Activated CD4-positive, alpha-beta T cell treated with anti-CD3 and anti-CD28 coated beads for 24 hours (primary cell): Measurements from ENCODE around the gene ASTN2.
"Not testable (repeated sequence)": the region's sequence is repeated elsewhere in the genome, so short reads cannot be mapped to it uniquely, and the experiment has no call there.

Source experiments
- DNase-seq, 2 donors: peaks; one replicate each; pipeline ENCODE4 v3.0.0-alpha.2; 2020; ENCODE audit warnings: low read depth in 2 of 2

The ASTN2 gene

GRCh38 chr9:117074784-117075520 is 339.9 kb downstream of the ASTN2 start:
- no peak for DNase-seq

- DNase-seq: no peak
Measured at GRCh38 chr9:117074342-117074662, 340.6 kb downstream of the ASTN2 start.

GRCh38 chr9:117073539-117074341 is 341.1 kb downstream of the ASTN2 start:
- no peak for DNase-seq

GRCh38 chr9:117073071-117073470 is 341.8 kb downstream of the ASTN2 start:
- DNase-seq: no peak

- no peak for DNase-seq
Measured at GRCh38 chr9:117072216-117072615, 342.6 kb downstream of the ASTN2 start.

- not testable (repeated sequence) for DNase-seq
Measured at GRCh38 chr9:117071673-117072207, 343.1 kb downstream of the ASTN2 start.

GRCh38 chr9:117063721-117064471 is 351.0 kb downstream of the ASTN2 start:
- no peak for DNase-seq

GRCh38 chr9:117060963-117061362 is 353.9 kb downstream of the ASTN2 start:
- no peak for DNase-seq

GRCh38 chr9:117050007-117050406 is 364.9 kb downstream of the ASTN2 start:
- no peak for DNase-seq

GRCh38 chr9:117046666-117047327 is 368.1 kb downstream of the ASTN2 start:
- DNase-seq: no peak

GRCh38 chr9:117044241-117044640 is 370.6 kb downstream of the ASTN2 start:
- no peak for DNase-seq

GRCh38 chr9:117043159-117043558 is 371.7 kb downstream of the ASTN2 start:
- DNase-seq: no peak

- no peak for DNase-seq
Measured at GRCh38 chr9:117035546-117035945, 379.3 kb downstream of the ASTN2 start.

- DNase-seq: no peak
Measured at GRCh38 chr9:117034866-117035265, 380.0 kb downstream of the ASTN2 start.

- DNase-seq: no peak
Measured at GRCh38 chr9:117030254-117030768, 384.5 kb downstream of the ASTN2 start.

GRCh38 chr9:117029341-117029740 is 385.5 kb downstream of the ASTN2 start:
- no peak for DNase-seq

- no peak for DNase-seq
Measured at GRCh38 chr9:117028103-117028858, 386.6 kb downstream of the ASTN2 start.

GRCh38 chr9:117021906-117022305 is 393.0 kb downstream of the ASTN2 start:
- no peak for DNase-seq

- DNase-seq: no peak
Measured at GRCh38 chr9:117018966-117019617, 395.8 kb downstream of the ASTN2 start.

GRCh38 chr9:117017414-117017985 is 397.4 kb downstream of the ASTN2 start:
- DNase-seq: no peak
